GM19372 (cell line): Measurements from ENCODE around the gene TNNT3.
"Not testable (repeated sequence)": the region's sequence is repeated elsewhere in the genome, so short reads cannot be mapped to it uniquely, and the experiment has no call there.

Experiments used
- ATAC-seq: cut with Tn5 transposase; IDR thresholded peaks from one replicate; pipeline ENCODE4 v1.9.1; 2021; ENCODE audit warnings: mild to moderate bottlenecking, low read depth, moderate library complexity; ENCODE audit not compliant: unreplicated experiment

TNNT3 gene

DNA sequence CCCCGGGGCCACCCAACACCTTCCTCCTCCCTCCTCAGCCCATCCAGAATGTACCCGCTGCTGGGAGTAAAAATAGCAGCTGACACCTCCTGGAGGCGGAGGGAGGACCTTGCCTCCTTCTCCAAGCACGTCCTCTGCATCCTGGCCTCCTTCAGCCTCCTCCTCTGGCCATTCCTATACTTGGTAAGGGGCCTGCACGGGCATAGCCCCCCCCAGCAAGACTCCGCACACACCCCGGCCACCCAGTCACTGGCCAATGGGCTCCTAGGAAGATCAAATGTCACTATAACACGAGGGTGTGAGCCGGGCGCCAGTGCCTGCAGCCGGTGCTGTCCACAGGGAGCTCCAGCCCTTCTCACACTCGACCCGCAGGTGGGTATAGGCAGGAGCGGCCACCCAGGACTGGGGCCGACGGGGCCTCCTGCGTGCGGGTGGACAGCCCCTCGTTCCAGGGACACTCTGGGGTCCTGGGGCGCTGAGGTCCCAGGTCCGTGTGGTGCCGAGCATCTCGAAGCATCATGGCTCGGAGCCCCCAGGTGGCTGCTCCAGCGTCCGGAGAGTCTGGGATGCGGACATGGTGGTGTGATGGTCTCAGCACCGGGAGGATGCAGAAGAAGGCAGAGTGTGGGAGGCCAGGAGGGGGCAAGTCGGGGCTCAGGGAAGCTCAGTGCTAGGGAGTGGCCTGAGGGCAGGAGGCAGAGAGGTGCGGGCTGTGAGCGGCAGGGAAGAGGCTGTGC, at the start of gene TNNT3:
TSS of gene TNNT3 (plus strand) at position 313 of the 737 bp plus-strand sequence. CDS start 3,172 bp downstream, outside the sequence.
- no peak for ATAC-seq

DNA sequence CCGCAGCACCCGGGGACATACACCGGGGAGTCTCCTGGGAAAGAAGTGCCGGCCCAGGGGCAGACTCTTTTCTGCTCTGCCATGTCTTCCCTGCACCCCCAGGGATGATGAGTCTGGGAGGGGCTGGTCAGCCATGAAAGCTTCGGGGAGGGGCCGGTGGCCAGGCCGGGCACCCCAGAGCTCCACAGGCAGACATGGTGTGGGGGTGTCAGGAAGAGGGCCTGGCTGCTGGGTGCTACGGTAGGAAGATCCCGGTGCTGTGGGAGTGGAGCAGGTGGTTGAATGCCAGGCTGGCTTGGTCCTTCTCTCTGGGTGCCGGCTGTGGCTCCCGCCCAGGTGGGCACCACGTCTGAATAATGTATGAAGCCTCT, 49.2 kb upstream of the TNNT3 start:
- no peak for ATAC-seq

DNA sequence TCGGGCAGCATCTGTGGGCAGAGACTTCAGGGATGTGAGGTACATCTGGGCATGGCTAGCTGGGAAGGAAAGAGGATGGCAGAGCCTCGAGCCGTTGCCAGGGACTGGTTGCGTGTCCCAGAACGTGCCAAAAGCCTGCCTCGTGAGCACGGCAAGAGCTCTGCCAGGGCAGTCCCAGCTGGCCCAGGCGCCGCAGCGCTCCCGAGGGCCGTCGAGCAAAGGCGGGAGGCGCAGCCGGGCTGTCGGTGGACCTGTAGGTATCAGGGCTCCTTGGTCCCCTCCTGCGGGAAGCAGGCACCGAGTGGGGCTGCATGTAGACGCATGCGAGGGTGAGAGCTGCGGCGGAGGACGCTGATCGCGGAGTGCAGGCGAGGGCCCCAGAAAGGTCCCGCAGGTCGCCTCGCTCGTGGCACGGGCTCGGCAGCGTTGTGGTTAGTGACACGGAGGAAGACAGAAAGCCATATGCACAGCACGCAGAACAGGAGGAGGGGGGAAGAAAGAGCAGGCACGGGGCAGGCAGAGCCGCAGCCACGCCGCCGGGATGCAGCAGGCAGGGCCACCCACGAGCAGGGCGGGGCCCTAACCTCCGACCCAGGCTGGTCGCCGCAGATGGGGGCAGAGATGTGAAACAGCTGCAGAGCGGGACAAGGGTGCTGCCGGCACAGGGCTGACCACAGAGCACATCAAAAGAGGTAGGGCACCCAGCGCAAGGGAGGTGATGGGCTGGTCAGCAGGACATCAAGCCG, 48.6 kb upstream of the TNNT3 start:
- no peak for ATAC-seq

DNA sequence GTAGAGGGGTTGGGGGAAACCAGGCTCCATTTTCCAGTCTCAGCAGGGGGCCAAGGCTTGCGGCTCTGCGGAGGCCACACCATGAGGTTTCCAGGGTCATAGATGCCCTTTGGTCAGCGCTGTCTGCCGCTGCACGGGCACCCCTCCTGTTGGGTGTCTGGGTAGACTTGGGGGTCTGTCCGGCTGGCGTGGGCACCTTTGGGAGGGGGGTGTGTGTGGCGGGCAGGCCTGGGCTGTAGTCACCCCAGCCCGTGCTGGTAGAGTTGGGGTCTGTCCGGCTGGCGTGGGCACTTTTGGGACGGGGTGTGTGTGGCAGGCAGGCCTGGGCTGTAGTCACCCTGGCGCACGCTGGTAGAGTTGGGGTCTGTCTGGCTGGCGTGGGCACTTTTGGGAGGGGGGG, 48.0 kb upstream of the TNNT3 start:
- ATAC-seq: no peak

- no peak for ATAC-seq
Measured at GRCh38 chr11:1872267-1872985, 47.1 kb upstream of the TNNT3 start.

GRCh38 chr11:1873048-1873812, 46.3 kb upstream of the TNNT3 start:
- no peak for ATAC-seq

GRCh38 chr11:1873813-1874150, 45.7 kb upstream of the TNNT3 start:
- ATAC-seq: not testable (repeated sequence)

DNA sequence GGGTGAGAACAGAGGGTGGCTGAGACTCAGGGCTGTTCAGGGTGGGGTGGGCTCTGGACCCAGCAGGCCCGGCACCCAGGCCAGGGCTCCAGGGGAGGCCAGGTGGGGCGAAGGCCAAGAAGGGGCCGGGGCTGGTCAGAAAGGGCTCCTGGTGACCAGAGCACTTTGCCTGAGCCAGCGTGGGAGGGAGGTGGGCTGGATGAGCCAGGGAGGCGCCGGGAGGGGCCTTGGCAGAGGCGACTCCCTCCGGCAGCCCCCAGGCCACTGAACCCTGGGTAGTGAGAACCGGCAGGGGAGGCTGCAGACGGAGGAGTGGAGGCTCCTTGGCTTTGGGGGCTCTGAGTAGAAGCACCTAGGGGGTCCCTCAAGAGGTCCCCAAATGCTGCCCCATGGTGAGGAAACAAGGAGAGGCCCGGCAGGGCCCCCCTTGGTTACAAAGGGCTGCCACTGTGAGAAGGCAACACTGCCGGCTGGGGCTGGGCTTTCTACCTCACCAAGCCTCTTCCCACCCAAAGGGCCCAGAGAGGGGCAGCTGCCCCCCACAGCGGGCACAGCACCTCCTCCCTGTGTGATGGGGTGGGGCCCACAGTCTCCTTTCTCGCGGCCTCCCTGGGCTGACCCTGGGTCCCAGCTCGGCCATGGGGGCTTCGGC, 44.9 kb upstream of the TNNT3 start:
- not testable (repeated sequence) for ATAC-seq

GRCh38 chr11:1875093-1875850, 44.2 kb upstream of the TNNT3 start:
- no peak for ATAC-seq

- not testable (repeated sequence) for ATAC-seq
Measured at GRCh38 chr11:1875851-1876301, 43.6 kb upstream of the TNNT3 start.

DNA sequence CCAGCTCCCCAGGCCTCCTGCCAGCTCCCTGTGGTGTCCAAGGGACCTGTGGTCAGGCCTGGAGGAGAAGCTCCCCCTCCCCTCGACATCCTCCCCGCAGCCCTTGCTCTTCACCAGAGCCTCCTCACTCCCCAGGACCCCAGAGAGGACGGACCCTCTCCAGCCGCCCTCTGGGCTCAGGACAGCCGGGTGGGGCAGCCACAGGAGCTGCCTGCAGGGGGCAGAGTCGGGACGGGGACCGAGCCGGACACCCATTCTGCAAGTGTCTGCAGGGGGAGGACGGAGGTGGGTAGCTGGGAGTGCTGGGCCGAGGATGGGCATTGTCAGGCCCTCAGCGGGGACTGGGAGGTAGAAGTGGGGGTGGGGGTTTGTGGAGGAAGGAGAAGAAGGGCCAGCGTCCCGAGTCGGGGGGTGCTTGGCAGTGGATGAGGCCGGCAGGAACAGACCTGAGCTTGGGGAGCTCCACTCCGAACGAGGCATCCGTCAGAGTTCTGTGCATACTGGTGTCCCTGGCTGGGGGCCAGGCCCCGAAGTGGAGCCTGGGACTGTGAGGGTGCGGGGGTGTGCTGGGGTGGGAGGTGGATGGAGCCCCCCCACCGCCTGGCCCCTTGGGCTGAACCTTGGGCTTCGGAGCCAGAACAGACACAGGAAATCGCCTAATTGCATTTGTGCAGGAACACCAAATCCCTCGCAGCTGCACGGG, 43.0 kb upstream of the TNNT3 start:
- no peak for ATAC-seq

DNA sequence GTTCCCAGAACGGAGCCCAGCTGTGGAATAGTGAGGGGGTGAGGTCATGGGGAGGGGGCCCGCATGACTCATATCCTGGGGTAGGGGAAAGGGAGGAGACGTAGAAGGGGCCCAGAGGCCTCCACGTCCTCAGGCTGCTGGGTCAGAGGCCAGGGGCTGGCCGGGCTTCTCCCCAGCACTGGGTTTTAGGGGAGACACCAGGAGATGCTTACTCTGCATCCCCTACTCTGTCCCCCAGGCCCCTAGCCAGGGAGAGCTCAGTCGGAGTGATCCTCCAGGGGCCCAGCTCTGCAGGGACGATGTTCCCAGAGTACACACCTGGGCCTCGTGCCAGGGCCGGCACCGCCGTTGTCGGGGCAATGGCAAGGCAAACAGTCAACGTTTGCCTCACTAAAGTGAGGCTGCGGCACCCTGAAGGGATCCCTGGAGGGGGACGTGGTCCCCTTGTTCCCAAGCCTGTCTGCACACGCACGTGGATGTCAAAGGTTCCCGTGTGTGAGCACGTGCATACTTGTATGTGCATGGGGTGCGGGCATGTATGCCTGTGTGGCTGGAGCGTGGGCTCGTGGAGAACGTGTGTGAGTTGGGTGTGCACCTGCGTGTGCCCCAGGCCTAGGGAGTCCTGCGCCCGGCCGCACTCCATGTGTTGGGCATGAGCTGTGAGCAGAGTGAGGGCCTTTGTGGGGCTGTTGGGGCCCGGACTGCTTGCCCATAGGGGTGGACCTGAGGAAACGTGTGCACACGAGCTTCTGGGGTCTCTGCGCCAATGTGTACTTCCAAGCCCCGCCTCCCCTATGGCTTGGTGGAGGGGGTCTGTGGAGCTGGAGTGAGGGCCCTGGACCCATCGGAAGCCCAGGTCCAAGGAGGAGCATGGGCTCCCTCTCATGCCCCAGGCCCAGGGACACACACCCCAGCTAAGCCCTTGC, 42.0 kb upstream of the TNNT3 start:
- no peak for ATAC-seq

DNA sequence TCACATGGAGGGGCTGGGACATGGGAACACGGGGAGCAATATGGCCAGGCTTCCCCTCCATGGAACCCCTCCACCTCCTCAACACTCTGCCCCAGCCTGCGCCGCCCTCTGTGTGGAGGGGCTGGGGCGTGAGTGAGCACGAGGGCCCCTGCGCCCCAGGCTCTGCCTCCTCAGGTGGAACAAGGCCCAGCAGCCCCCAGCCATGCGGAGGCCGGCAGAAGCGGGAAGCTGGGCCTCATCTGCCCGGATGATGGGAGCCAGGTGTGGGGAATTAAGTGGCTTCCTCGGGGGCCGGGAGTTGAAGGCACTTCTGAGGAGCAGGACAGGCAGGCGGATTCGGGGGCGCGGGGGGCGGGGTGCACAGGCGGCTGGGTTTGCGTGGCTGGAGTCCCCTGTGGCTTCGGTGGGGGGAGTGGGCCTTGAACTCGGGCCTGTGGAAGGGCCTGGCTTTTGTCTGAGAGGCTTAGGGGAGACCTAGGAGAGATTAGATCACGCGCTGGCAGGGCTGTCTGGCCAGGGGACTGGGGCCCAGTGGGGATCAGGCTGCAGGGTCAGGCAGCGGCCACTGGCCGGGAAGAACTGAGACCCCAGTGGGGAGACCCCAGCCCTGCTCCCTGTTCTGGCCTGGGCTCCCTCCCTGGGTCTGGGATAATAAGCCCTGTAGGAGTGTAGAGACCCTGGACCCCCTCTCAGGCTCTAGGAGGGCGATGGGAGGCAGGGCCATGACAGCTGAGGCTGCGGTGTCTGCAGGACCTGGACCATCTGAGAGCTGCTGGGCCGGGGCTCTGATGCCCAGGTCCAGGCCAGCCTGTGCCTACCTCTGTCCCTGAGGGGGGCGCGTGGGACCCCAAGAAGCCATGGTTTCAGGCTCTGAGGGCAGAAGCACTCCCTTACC, 41.1 kb upstream of the TNNT3 start:
- no peak for ATAC-seq

DNA sequence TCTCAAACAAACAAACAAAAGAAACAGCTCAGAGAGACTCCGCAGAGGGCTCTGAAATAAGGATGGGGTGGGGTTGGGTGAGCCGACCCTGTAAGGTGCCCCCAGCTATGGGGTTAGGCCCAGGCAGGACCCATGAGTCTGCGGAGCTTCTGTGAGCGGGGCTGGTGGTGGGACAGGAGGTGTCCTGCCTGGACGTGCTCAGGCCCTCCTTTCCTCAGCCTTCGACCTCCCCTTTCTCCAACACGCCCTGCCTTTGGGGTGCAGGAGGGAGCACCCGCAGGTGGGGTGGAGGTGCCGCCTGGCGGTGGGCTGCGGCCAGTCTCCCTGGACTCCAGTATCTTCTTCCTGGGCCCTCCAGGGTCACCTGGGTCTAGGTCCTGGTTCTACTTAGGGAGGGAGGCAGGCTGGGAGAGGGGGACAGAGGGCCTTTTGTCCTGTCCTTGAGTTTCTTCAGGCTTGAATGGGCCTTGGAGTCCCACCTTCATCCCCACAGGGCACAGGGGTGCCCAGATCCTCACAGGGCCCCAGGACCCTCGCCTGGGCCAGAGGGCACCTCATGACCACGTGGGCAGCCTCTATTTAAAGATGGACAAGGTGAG, 40.1 kb upstream of the TNNT3 start:
- ATAC-seq: no peak

- no peak for ATAC-seq
Measured at GRCh38 chr11:1879941-1880720, 39.4 kb upstream of the TNNT3 start.
